Smooth muscle cell (in vitro differentiated cells): ENCODE measurements around the gene PDE6H. TPM values are rescaled to one million over a fixed set of nuclear protein-coding genes. Genes with fewer than 3 reads are reported as not detected.

Experiments used
- DNase-seq: peaks from one replicate; lab custom pipeline; 2025; ENCODE audit not compliant: unreplicated experiment; lab: John Stamatoyannopoulos, UW
- H2AFZ ChIP-seq: fragments of 200-600 bp; sonication (generic); 2 replicates; pipeline ENCODE4 v1.6.0; 2016; ENCODE audit warnings: antibody characterized with exemption, low read depth, mild to moderate bottlenecking
- H3F3A ChIP-seq: fragments of 200-600 bp; sonication (generic); 2 replicates; pipeline ENCODE4 v1.6.0; 2017; ENCODE audit warnings: antibody characterized with exemption, low read depth
- H3K27ac ChIP-seq: fragments of 200-600 bp; sonication (generic); 2 replicates; pipeline ENCODE4 v1.5.1; 2016; ENCODE audit warnings: low read depth, mild to moderate bottlenecking
- H3K27me3 ChIP-seq: fragments of 200-600 bp; sonication (generic); 2 replicates; pipeline ENCODE4 v1.6.1; 2016; ENCODE audit warnings: low read depth, mild to moderate bottlenecking
- H3K36me3 ChIP-seq: fragments of 200-600 bp; sonication (generic); 2 replicates; pipeline ENCODE4 v1.5.1; 2016; ENCODE audit warnings: low read depth
- H3K4me1 ChIP-seq: fragments of 200-600 bp; sonication (generic); 2 replicates; pipeline ENCODE4 v1.5.1; 2016; ENCODE audit warnings: low read depth
- H3K4me2 ChIP-seq: fragments of 200-600 bp; sonication (generic); 2 replicates; pipeline ENCODE4 v1.6.0; 2016; ENCODE audit warnings: mild to moderate bottlenecking
- H3K4me3 ChIP-seq: fragments of 200-600 bp; sonication (generic); 2 replicates; pipeline ENCODE4 v1.5.1; 2016; ENCODE audit warnings: mild to moderate bottlenecking
- H3K79me2 ChIP-seq: fragments of 200-600 bp; sonication (generic); 2 replicates; pipeline ENCODE4 v1.6.0; 2016; ENCODE audit warnings: low read depth, mild to moderate bottlenecking
- H3K9ac ChIP-seq: fragments of 200-600 bp; sonication (generic); 2 replicates; pipeline ENCODE4 v1.6.0; 2016; ENCODE audit warnings: low read depth
- H3K9me3 ChIP-seq: fragments of 200-600 bp; sonication (generic); replicated peaks from 2 replicates; pipeline ENCODE4 v1.5.1; 2016; ENCODE audit warnings: low read depth
- H4K20me1 ChIP-seq: fragments of 200-600 bp; sonication (generic); 2 replicates; pipeline ENCODE4 v1.6.0; 2016; ENCODE audit warnings: low read depth
- WGBS: methylation state at CpG from one replicate; pipeline ENCODE4 v1.1.7; 2016; ENCODE audit warnings: low lambda C conversion rate; 5-methylcytosine and 5-hydroxymethylcytosine counted together
- polyA plus RNA-seq: library from polyadenylated mRNA; unstranded; fragments of >200 nt; fragmentation: Nextera tagmentation; extraction: Ambion mirVana; gene quantifications from 2 replicates; pipeline ENCODE4 v1.2.1, GENCODE V29; 2016
- total RNA-seq: library from RNA; depleted of rRNA; stranded (reverse); fragments of >200 nt; gene quantifications from 2 replicates; pipeline ENCODE4 v1.2.3, GENCODE V29; 2014
- TF ChIP-seq, protein P1 (sequence below): fragments of 200-600 bp; sonication (generic); IDR thresholded peaks from 2 replicates; pipeline ENCODE4 v1.5.1; 2017; ENCODE audit warnings: borderline replicate concordance, mild to moderate bottlenecking, antibody characterized with exemption; ENCODE audit not compliant: insufficient read depth, poor library complexity, severe bottlenecking

Gene PDE6H
- total and polyA plus RNA-seq, 2 experiments from 2014 or later, result not detected

DNA sequence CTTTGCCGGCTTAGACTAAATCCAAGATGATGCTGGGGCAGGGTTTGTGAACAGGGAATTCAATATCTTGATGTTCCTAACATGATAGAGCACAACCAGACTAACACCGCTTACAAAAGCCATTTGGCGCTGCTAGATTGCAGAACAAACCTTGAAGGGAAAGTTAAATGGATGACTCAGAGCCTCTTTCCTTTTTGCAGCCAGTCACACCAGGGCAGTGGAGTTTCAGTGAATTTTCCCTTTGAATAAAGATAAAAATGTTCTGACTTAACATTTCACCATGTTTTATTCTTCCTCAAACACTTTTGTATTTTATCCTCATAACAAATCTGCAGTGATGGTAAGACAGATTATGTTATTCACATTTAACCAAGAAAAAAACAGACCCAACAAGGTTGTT, 47.3 kb downstream of the PDE6H start:
- no peaks in the 10 kb centered on the region for H3K27me3 ChIP-seq

More for the DNA sequence above, 47.3 kb downstream of the PDE6H start:
- no peak for DNase-seq
- Histone ChIP-seq H2AFZ (peak overlapping the region; percentile 17), H3K9ac (no peak overlapping the region), H3K9me3 (no peaks in the 10 kb centered on the region), H3K79me2 (no peaks in the 10 kb centered on the region), H3K27ac (no peak overlapping the region), H3K4me3 (no peak overlapping the region), H3F3A (no peaks in the 10 kb centered on the region), H3K4me2 (no peak overlapping the region), H3K36me3 (no peaks in the 10 kb centered on the region), H4K20me1 (no peaks in the 10 kb centered on the region), H3K4me1 (no peaks in the 10 kb centered on the region)
- 37% methylated on average over 3 of the region's 3 CpGs for WGBS
- TF ChIP-seq, protein P1, sequence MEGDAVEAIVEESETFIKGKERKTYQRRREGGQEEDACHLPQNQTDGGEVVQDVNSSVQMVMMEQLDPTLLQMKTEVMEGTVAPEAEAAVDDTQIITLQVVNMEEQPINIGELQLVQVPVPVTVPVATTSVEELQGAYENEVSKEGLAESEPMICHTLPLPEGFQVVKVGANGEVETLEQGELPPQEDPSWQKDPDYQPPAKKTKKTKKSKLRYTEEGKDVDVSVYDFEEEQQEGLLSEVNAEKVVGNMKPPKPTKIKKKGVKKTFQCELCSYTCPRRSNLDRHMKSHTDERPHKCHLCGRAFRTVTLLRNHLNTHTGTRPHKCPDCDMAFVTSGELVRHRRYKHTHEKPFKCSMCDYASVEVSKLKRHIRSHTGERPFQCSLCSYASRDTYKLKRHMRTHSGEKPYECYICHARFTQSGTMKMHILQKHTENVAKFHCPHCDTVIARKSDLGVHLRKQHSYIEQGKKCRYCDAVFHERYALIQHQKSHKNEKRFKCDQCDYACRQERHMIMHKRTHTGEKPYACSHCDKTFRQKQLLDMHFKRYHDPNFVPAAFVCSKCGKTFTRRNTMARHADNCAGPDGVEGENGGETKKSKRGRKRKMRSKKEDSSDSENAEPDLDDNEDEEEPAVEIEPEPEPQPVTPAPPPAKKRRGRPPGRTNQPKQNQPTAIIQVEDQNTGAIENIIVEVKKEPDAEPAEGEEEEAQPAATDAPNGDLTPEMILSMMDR, result no peak

Other genes starting within 250 kb of the PDE6H start
- 20.6 and 24.2 TPM in 2 replicates for gene WBP11, start 169.6 kb upstream of the PDE6H start, total RNA-seq
- gene WBP11, start 169.6 kb upstream of the PDE6H start, polyA plus RNA-seq, result 55.7 and 56.8 TPM in 2 replicates
- gene C12orf60, start 169.4 kb upstream of the PDE6H start, total RNA-seq, result 0.63 and 1.6 TPM in 2 replicates
- 1.2 and 1.3 TPM in 2 replicates for gene C12orf60, start 169.4 kb upstream of the PDE6H start, polyA plus RNA-seq
- gene SMCO3, start 158.9 kb upstream of the PDE6H start, total RNA-seq, result 0.22 and 1.7 TPM in 2 replicates
- gene SMCO3, start 158.9 kb upstream of the PDE6H start, polyA plus RNA-seq, result 0.93 and 2.4 TPM in 2 replicates
- 5.0 and 9.0 TPM in 2 replicates for gene ART4, start 129.5 kb upstream of the PDE6H start, total RNA-seq
- gene ART4, start 129.5 kb upstream of the PDE6H start, polyA plus RNA-seq, result 1.7 and 2.0 TPM in 2 replicates
- gene MGP, start 87.2 kb upstream of the PDE6H start, total RNA-seq, result 173 and 176 TPM in 2 replicates
- 626 and 815 TPM in 2 replicates for gene MGP, start 87.2 kb upstream of the PDE6H start, polyA plus RNA-seq
- 3.9 and 7.8 TPM in 2 replicates for gene ERP27, start 34.5 kb upstream of the PDE6H start, total RNA-seq
- 2.7 and 12.3 TPM in 2 replicates for gene ERP27, start 34.5 kb upstream of the PDE6H start, polyA plus RNA-seq
- gene ARHGDIB, start 11.4 kb upstream of the PDE6H start, total RNA-seq, result 31.5 and 36.4 TPM in 2 replicates
- 35.8 and 39.2 TPM in 2 replicates for gene ARHGDIB, start 11.4 kb upstream of the PDE6H start, polyA plus RNA-seq
- gene RERG, start 248.4 kb downstream of the PDE6H start, total RNA-seq, result 0.04 TPM in 1 of 2 replicates, not detected in the other
- gene RERG, start 248.4 kb downstream of the PDE6H start, polyA plus RNA-seq, result not detected in 2 replicates